22Rv1 (cell line): ENCODE measurements around the gene COL10A1.

Experiments
- ZFX ChIP-seq: fragments of 450-650 bp; IDR thresholded peaks from 2 replicates; pipeline ENCODE4 v1.6.1; 2017; ENCODE audit warnings: antibody characterized with exemption, borderline replicate concordance
- TF ChIP-seq, protein P1 (sequence below): fragments of 450-650 bp; IDR thresholded peaks from 2 replicates; pipeline ENCODE4 v1.5.1; 2017; ENCODE audit warnings: mild to moderate bottlenecking

DNA sequence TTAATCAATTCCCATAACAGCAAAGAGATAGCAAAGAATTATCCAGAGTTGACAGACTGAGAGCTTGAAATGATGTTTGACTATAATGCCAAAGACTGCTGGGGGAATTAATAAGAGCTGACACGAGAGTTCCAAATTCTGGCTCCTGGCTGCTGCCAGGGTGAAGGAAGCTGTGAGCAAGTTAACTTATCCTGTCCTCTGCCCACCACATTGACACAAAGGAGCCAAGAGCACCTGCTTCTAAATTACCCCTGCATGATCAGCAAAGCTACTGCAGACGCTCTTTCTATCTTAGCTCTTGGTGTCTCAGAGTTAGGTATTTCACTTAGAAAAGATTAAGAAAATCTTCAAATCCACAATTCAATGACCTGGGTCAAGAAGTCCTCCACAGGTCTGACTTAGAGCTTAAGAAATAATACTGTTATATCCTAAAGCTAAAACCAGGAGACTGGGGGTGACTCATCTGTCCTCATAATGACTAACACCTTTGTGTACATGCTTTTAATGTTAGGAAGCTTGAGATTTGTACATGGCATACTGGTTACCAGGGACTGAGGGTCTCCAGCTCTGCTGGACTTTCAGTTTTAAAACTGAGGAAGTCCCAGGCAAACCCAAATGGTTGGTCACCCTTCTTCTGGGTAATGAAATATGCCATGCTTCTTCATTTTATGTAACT is 52.0 kb downstream of the COL10A1 start:
- TF ChIP-seq, protein P1, sequence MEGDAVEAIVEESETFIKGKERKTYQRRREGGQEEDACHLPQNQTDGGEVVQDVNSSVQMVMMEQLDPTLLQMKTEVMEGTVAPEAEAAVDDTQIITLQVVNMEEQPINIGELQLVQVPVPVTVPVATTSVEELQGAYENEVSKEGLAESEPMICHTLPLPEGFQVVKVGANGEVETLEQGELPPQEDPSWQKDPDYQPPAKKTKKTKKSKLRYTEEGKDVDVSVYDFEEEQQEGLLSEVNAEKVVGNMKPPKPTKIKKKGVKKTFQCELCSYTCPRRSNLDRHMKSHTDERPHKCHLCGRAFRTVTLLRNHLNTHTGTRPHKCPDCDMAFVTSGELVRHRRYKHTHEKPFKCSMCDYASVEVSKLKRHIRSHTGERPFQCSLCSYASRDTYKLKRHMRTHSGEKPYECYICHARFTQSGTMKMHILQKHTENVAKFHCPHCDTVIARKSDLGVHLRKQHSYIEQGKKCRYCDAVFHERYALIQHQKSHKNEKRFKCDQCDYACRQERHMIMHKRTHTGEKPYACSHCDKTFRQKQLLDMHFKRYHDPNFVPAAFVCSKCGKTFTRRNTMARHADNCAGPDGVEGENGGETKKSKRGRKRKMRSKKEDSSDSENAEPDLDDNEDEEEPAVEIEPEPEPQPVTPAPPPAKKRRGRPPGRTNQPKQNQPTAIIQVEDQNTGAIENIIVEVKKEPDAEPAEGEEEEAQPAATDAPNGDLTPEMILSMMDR = no peak
- no peak for TF ChIP-seq ZFX
